Cardiac muscle cell (in vitro differentiated cells and primary cell): Measurements from ENCODE around the gene GPT2. TPM values are rescaled to one million over a fixed set of nuclear protein-coding genes. Genes with fewer than 3 reads are reported as not detected.

Source experiments
- DNase-seq, 2 donors: peaks; one replicate each; pipeline versions ENCODE4 v3.0.0 to v3.0.0-alpha.2; 2010 to 2017; ENCODE audit warnings: low read depth in 1 of 2, low spot score in 1 of 2
- H3K27ac ChIP-seq: fragments of 200-600 bp; sonication (generic); 2 replicates; pipeline ENCODE4 v1.5.1; 2016
- H3K27me3 ChIP-seq: fragments of 200-600 bp; sonication (generic); 2 replicates; pipeline ENCODE4 v1.6.0; 2016; ENCODE audit warnings: control low read depth
- H3K36me3 ChIP-seq: fragments of 200-600 bp; sonication (generic); 2 replicates; pipeline ENCODE4 v1.5.1; 2016; ENCODE audit warnings: control low read depth
- H3K4me1 ChIP-seq: fragments of 200-600 bp; sonication (generic); 2 replicates; pipeline ENCODE4 v1.8.1; 2017; ENCODE audit warnings: low read depth, mild to moderate bottlenecking, mixed run types
- H3K4me3 ChIP-seq: fragments of 200-600 bp; sonication (generic); 2 replicates; pipeline ENCODE4 v1.5.1; 2016; ENCODE audit warnings: mild to moderate bottlenecking
- H3K9me3 ChIP-seq: fragments of 200-600 bp; sonication (generic); 2 replicates; pipeline ENCODE4 v1.5.1; 2017; ENCODE audit warnings: low read depth, mild to moderate bottlenecking, control low read depth
- polyA plus RNA-seq: library from polyadenylated mRNA; unstranded; fragments of >200 nt; fragmentation: Nextera tagmentation; extraction: Ambion mirVana; gene quantifications from 2 replicates; pipeline ENCODE4 v1.2.1, GENCODE V29; 2016
- total RNA-seq: library from RNA; depleted of rRNA; stranded (reverse); fragments of >200 nt; gene quantifications from 2 replicates; pipeline ENCODE4 v1.2.3, GENCODE V29; 2016
- TF ChIP-seq, protein P1 (sequence below): IDR thresholded peaks from 2 replicates; pipeline ENCODE4 v1.5.1; 2012; ENCODE audit warnings: low read depth, mild to moderate bottlenecking, low read length

The GPT2 gene
- total and polyA plus RNA-seq, 2 experiments from 2014 or later: 35.4 to 36.6 TPM

DNA sequence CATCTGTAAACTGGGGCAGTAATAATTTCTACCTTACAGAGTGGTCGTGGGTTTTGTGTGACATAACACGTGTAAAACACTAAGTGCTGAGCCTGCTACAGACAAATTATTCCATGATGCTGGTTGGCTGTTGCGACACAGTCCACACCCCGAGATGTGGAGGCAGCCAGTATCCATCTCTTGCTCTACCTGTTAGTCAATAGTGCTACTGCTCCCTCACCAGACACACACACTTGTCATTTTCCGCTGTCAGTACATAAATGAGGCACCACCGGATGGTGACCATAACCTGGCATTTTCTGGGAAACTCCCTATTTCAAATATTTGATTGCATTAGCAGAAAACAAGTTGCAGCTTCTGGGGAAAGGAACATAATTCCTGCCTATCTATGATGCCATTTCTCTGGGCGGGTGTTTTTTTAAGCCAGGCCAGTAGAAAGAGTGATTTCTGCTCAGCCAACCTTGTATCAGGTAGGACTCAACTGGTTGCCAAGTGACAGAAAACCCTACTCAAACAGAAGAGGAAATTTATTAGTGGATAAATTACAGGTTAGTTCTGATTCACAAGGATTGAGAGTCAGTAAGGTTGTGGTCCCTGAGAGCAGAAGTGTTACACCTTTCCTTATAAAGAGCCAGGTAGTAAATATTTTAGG, 65.2 kb downstream of the GPT2 start:
- no peak overlapping the region for H3K4me3 ChIP-seq
- no peaks in the 10 kb centered on the region for H3K27me3 ChIP-seq
- no peaks in the 10 kb centered on the region for H3K4me1 ChIP-seq
- H3K9me3 ChIP-seq: no peaks in the 10 kb centered on the region
- TF ChIP-seq, protein P1, sequence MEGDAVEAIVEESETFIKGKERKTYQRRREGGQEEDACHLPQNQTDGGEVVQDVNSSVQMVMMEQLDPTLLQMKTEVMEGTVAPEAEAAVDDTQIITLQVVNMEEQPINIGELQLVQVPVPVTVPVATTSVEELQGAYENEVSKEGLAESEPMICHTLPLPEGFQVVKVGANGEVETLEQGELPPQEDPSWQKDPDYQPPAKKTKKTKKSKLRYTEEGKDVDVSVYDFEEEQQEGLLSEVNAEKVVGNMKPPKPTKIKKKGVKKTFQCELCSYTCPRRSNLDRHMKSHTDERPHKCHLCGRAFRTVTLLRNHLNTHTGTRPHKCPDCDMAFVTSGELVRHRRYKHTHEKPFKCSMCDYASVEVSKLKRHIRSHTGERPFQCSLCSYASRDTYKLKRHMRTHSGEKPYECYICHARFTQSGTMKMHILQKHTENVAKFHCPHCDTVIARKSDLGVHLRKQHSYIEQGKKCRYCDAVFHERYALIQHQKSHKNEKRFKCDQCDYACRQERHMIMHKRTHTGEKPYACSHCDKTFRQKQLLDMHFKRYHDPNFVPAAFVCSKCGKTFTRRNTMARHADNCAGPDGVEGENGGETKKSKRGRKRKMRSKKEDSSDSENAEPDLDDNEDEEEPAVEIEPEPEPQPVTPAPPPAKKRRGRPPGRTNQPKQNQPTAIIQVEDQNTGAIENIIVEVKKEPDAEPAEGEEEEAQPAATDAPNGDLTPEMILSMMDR: no peak
- DNase-seq: no peak
- H3K27ac ChIP-seq: no peak overlapping the region
- no peaks in the 10 kb centered on the region for H3K36me3 ChIP-seq

DNA sequence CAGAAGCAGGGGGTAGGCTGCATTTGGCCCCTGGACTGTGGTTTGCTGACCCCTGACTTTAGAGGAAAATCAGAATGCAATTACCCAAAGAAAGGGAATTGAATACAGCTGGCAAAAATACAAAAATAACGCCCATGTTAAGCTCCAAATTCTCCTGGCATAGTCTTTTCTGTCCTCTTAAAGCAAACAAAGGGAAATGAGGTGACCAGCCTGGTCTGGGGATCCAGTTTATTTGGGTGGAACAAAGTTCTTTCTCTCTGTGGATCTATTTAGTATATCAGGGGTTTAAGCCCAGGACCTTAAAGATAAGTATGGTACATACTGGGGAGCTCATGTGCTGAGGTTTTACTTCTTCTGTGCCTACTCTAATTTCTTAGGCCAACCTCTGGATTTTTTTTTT, 65.8 kb downstream of the GPT2 start:
- no peaks in the 10 kb centered on the region for H3K4me1 ChIP-seq

DNA sequence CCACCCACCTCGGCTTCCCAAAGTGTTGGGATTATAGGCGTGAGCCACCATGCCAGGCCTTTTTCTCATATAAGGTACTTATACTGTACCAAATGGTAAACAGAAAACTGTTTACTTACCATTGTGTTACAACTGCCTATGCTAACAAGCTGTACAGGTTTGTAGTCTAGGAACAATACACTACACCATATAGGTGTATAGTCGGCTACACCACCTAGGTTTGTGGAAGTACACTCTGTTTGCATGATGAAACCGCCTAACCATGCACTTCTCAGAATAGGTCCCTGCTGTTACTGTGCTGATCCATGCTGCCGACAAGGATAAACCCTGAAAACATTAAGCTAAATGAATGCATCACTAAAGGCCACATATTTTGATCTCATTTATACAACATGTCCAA, 70.4 kb downstream of the GPT2 start:
- H3K9me3 ChIP-seq: no peaks in the 10 kb centered on the region
- no peaks in the 10 kb centered on the region for H3K4me1 ChIP-seq
- H3K4me3 ChIP-seq: no peak overlapping the region
- H3K36me3 ChIP-seq: peaks cover 38% of the 10 kb centered on the region
- no peaks in the 10 kb centered on the region for H3K27me3 ChIP-seq
- H3K27ac ChIP-seq: peak overlapping the region; percentile 47
- TF ChIP-seq, protein P1: no peak
- no peak for DNase-seq

More for the DNA sequence above, 65.8 kb downstream of the GPT2 start:
- no peak for DNase-seq
- Histone ChIP-seq H3K27ac (no peak overlapping the region), H3K9me3 (no peaks in the 10 kb centered on the region), H3K27me3 (no peaks in the 10 kb centered on the region), H3K4me3 (no peak overlapping the region), H3K36me3 (peaks cover 2% of the 10 kb centered on the region)
- TF ChIP-seq, protein P1: no peak

DNA sequence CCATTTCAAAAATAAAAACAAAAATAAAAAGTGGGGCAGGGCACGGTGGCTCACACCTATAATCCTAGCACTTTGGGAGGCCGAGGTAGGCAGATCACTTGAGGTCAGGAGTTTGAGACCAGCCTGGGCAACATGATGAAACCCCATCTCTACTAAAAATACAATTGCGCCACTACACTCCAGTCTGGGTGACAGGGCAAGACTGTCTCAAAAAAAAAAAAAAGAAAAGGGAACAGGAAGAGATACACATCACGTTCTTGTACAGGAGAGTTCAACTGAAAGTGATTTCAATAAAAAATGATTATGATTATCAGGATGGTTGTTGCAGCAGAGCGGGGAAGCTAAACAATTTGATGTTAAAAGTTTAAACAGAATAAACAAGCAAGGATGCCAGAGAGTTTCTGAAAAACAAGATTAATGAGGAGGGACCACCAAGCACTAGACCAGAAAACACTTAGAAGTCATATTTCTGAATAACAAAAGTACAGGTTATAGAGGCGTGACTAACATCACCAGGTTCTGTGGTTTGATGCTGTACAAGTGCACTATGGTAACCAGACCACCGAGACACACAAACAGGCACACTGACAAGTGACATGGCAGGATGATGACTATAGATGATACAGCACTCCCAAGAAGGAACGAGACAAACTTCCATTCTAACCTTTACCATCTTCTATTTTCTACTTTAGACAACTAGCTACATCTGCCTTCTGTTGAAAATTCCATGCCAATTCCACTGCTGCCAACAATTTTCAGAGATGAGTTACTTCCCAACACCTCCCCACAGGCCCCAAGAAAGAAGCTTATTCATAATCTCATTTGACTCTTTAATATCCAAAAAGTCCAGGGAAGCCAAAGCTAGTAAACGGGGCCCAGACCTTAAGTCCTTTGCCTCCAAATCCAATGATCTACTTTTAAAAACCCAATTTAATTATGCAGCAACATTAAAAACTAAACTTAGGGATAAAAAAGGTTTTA, 77.5 kb downstream of the GPT2 start:
- Histone ChIP-seq H3K27ac (no peak overlapping the region), H3K4me3 (no peak overlapping the region), H3K4me1 (no peaks in the 10 kb centered on the region), H3K27me3 (no peaks in the 10 kb centered on the region), H3K9me3 (no peaks in the 10 kb centered on the region), H3K36me3 (peaks cover 74% of the 10 kb centered on the region)
- no peak for DNase-seq
- TF ChIP-seq, protein P1: no peak

DNA sequence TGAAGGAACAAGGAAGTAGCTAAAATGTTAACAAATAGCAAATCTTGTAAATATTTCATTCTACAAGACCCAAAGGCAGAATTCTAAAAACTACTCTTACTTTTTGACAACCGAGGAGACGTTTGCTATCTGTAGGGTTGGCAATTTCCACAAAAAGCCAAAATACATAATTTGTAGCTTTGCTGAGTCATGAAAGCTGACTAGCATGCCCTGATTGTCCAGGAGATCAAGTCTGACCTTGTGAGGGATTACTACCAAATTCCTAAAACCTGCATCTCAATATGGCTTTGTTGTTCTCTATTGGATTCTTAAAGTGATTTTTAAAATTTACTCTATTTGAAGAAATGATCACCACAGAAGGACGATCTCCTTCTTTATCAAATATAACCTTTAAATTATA, 78.5 kb downstream of the GPT2 start:
- peaks cover 79% of the 10 kb centered on the region for H3K36me3 ChIP-seq
- peak overlapping the region; percentile 11 for H3K27ac ChIP-seq

More for the DNA sequence above, 78.5 kb downstream of the GPT2 start:
- no peak for DNase-seq
- Histone ChIP-seq H3K4me1 (no peaks in the 10 kb centered on the region), H3K9me3 (no peaks in the 10 kb centered on the region), H3K27me3 (no peaks in the 10 kb centered on the region), H3K4me3 (no peak overlapping the region)
- TF ChIP-seq, protein P1: no peak
